IgD-negative memory B cell (primary cell): ENCODE measurements around the gene HPSE2. TPM values are rescaled to one million over a fixed set of nuclear protein-coding genes. Genes with fewer than 3 reads are reported as not detected.

Source experiments
- H3K27ac Mint-ChIP-seq, 3 donors: one replicate each; pipeline ENCODE4 v1.8.0; 2020 to 2022; ENCODE audit warnings: mild to moderate bottlenecking in 3 of 3, mixed read lengths in 3 of 3, moderate library complexity in 1 of 3
- H3K27me3 Mint-ChIP-seq: one replicate; pipeline ENCODE4 v1.8.0; 2021; ENCODE audit warnings: mixed read lengths
- H3K36me3 Mint-ChIP-seq: one replicate; pipeline ENCODE4 v1.8.0; 2020; ENCODE audit warnings: mild to moderate bottlenecking, mixed read lengths
- H3K4me1 Mint-ChIP-seq, 3 donors: one replicate each; pipeline ENCODE4 v1.8.0; 2020 to 2022; ENCODE audit warnings: mixed read lengths in 3 of 3, mild to moderate bottlenecking in 1 of 3
- H3K4me3 Mint-ChIP-seq, 4 donors: one replicate each; pipeline ENCODE4 v1.8.0; 2020 to 2022; ENCODE audit warnings: mild to moderate bottlenecking in 4 of 4, mixed read lengths in 4 of 4, moderate library complexity in 3 of 4
- H3K9me3 Mint-ChIP-seq, 3 donors: one replicate each; pipeline ENCODE4 v1.8.0; 2020 to 2021; ENCODE audit warnings: mixed read lengths in 3 of 3, mild to moderate bottlenecking in 1 of 3
- polyA plus RNA-seq: library from polyadenylated mRNA; unstranded; fragments of 300-500 nt; fragmentation: Illumina TruSeq; gene quantifications from one replicate; pipeline ENCODE4 v1.2.3, GENCODE V29; 2021

Gene HPSE2
- polyA plus RNA-seq, 1 donor from 2014 or later = not detected

DNA sequence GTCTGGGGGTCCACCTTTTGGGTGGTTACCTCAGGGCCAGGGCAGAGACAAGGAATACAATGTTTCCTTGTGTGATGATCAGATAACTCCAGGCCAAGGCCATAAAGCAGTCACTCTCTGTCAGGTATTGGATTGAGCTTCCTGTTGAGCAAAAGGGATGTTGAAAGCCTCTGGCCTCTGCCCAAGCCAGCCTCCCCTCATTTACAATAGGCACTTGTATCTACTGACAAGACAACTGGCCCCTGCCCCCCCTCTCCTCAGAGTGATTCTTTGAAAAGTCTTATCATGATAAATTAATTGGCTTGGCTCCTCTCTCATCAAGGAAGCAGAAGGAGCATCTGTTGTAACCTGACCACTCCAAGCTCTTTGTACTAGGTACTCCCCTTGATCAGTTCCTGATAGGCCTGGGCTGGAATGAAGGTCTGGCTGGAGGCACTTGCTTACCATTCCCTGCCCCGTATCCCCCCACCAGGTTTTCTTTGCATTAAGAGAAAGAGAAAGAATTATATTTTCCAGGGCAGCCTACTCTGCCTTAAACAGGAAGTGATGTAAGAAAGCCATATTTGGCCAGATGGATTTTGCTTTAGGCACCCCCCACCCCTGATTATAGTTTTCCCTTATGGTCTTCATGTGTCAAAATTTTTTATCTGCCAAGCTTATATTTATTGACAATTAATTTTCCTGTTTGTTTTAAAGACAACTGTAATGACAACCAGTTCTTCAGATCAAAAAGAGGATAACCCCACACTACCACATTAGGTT is 746.8 kb downstream of the HPSE2 start:
- H3K4me1 Mint-ChIP-seq = peaks cover 0 to 2% (median 1%) of the 10 kb centered on the region in 3 donors
- peaks cover 2% of the 10 kb centered on the region for H3K36me3 Mint-ChIP-seq
- H3K4me3 Mint-ChIP-seq = no peak overlapping the region
- H3K27ac Mint-ChIP-seq = no peak overlapping the region
- H3K9me3 Mint-ChIP-seq = peaks cover 2 to 9% (median 4%) of the 10 kb centered on the region in 3 donors
- H3K27me3 Mint-ChIP-seq = peaks cover 6% of the 10 kb centered on the region

DNA sequence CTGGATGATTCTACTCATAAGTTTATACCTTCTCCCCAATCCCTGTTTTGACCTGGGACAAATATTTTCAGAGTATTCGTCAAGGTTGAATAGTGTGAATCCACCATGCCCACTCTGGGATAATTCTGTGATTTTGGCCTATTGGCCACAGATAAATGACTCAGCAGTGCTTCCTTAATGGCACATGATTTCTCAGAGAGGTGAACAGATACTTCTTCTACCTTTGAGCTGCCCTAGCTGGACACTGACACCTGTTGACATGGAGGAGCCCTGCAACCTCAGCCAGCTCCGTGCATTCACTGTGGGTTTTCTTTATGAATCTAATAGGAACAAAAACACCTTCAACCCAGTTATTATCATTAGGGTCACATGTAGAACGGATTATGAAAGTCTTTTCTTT is 748.0 kb downstream of the HPSE2 start:
- H3K4me3 Mint-ChIP-seq = no peak overlapping the region
- peaks cover under 1 to 4% (median 2%) of the 10 kb centered on the region in 3 donors for H3K9me3 Mint-ChIP-seq
- no peak overlapping the region for H3K27ac Mint-ChIP-seq
- peaks cover 4% of the 10 kb centered on the region for H3K27me3 Mint-ChIP-seq
- no peaks in the 10 kb centered on the region for H3K4me1 Mint-ChIP-seq
- peaks cover 2% of the 10 kb centered on the region for H3K36me3 Mint-ChIP-seq

DNA sequence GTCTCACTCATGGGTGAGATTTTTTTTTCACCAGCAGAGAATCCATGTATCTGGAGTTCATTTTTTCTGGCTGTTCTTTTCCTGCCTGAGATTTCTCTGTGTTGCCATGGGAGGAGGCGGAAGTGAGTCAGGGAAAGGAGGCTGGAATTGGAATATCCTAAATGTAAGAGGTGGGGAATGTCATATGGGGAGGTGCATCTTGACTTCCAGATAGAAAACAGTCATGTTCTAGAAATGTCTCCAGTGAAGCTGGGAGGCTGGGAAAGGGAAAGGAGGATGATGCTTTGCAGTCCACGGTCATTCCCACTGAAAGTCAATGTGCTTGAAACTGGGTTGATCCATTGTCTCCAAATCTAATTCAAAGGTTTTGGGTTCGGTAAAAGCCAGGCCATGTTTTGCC is 749.2 kb downstream of the HPSE2 start:
- Mint-ChIP-seq H3K4me1 (peaks cover 0 to 4% (median 0%) of the 10 kb centered on the region in 3 donors), H3K9me3 (peaks cover 0 to 4% (median 2%) of the 10 kb centered on the region in 3 donors), H3K27me3 (peaks cover 4% of the 10 kb centered on the region), H3K27ac (no peak overlapping the region), H3K36me3 (peaks cover 2% of the 10 kb centered on the region), H3K4me3 (no peak overlapping the region)

DNA sequence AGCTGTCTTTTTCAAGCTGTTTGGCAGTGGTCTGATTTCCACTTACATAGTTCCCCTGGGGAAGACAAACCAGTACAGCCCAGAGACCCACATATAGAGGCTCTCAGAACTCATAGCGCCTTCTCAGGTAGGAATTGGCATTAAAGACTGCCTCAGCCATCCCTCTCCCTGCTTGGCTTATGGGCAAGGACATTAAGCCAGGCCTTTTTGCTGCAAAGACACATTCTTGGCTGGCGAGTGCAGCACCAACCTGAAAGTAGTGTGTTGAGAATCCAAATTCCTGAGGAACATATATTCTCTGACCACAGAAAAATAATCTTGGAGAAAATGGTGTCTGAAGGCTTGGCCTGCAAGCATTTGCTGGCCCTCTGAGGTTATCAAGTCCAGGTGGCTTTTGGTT is 749.7 kb downstream of the HPSE2 start:
- Mint-ChIP-seq H3K4me1 (peaks cover 0 to 4% (median 0%) of the 10 kb centered on the region in 3 donors), H3K9me3 (peaks cover 0 to 4% (median 2%) of the 10 kb centered on the region in 3 donors)

DNA sequence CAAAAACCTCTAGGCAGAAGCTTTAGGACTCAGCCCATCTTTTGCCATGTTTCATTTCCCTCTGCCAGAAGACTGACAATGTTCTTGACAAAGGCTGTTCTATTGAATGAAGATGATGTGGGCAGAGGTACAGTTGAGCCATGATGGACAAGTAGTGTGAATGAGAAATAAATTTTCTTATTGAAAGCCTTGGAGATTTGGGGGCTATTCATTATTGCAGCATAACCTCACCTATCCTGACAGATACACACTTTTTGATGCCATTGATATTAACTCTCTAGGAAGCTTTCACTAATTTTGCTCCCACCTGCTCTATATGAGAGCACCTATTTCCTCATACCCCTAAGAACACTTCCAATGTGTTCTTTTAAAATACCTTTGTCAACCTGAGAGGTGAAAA is 752.0 kb downstream of the HPSE2 start:
- no peak overlapping the region for H3K27ac Mint-ChIP-seq
- no peak overlapping the region for H3K4me3 Mint-ChIP-seq
- H3K9me3 Mint-ChIP-seq = peaks cover 0 to 4% (median 2%) of the 10 kb centered on the region in 3 donors
- H3K4me1 Mint-ChIP-seq = peaks cover 0 to 4% (median 1%) of the 10 kb centered on the region in 3 donors
- H3K36me3 Mint-ChIP-seq = peaks cover 4% of the 10 kb centered on the region
- H3K27me3 Mint-ChIP-seq = peaks cover 4% of the 10 kb centered on the region

More for the DNA sequence above, 749.7 kb downstream of the HPSE2 start:
- H3K27me3 Mint-ChIP-seq = peaks cover 4% of the 10 kb centered on the region
- no peak overlapping the region for H3K27ac Mint-ChIP-seq
- H3K36me3 Mint-ChIP-seq = peaks cover 2% of the 10 kb centered on the region
- H3K4me3 Mint-ChIP-seq = no peak overlapping the region

DNA sequence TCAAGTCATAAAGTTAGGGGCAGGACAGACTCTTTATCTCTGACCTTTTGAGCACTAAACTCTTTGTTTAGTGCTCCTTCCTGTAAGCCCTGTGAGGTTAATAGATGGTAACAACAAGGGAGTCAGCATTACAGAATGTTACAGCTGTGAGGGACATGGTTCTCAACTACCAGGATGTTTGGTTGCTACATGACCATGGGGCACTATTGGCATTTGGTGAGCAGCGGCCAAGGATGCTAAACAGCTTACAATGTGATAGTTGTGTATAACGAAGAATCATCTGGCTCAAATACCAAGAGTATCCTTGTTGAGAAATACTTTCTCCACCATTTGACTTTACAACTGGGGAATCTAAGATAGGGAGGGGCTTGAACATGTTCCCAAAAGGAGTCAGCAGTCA is 753.6 kb downstream of the HPSE2 start:
- H3K4me3 Mint-ChIP-seq = peak overlapping the region in 1 of 4 donors; percentile 9
- H3K9me3 Mint-ChIP-seq = peaks cover 0 to 4% (median 2%) of the 10 kb centered on the region in 3 donors
- H3K4me1 Mint-ChIP-seq = peaks cover 0 to 4% (median 1%) of the 10 kb centered on the region in 3 donors
- H3K36me3 Mint-ChIP-seq = peaks cover 4% of the 10 kb centered on the region
- H3K27ac Mint-ChIP-seq = no peak overlapping the region
- H3K27me3 Mint-ChIP-seq = peaks cover 4% of the 10 kb centered on the region

DNA sequence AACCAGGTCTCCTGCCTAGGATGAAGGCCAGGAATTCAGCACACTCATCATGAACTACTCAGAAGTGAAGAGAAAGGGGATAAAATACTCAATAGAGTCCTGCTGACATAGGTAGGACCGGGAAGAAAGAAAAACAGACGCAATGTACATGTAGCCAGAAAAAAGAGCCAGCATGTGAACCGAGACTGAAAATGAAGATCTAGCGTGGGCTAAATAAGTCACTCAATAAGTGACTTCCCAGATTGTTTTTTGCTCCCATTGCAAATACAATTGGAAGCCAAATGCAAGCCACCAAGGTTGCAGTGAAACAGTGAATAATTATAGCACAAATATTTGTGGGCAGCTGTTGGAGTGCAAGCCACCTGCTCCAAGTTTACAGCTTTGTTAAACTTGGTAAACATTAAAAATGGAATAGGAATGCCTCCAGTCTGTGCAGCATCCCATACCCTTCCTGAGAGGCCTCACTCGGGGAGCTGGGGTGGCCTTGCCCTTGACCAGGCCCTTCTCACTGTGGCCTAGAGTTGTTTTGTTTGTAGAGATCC is 754.2 kb downstream of the HPSE2 start:
- Mint-ChIP-seq H3K27me3 (peaks cover 4% of the 10 kb centered on the region), H3K4me1 (peaks cover 0 to 4% (median 1%) of the 10 kb centered on the region in 3 donors), H3K36me3 (peaks cover 4% of the 10 kb centered on the region), H3K27ac (no peak overlapping the region), H3K4me3 (no peak overlapping the region), H3K9me3 (peaks cover 0 to 4% (median 2%) of the 10 kb centered on the region in 3 donors)

DNA sequence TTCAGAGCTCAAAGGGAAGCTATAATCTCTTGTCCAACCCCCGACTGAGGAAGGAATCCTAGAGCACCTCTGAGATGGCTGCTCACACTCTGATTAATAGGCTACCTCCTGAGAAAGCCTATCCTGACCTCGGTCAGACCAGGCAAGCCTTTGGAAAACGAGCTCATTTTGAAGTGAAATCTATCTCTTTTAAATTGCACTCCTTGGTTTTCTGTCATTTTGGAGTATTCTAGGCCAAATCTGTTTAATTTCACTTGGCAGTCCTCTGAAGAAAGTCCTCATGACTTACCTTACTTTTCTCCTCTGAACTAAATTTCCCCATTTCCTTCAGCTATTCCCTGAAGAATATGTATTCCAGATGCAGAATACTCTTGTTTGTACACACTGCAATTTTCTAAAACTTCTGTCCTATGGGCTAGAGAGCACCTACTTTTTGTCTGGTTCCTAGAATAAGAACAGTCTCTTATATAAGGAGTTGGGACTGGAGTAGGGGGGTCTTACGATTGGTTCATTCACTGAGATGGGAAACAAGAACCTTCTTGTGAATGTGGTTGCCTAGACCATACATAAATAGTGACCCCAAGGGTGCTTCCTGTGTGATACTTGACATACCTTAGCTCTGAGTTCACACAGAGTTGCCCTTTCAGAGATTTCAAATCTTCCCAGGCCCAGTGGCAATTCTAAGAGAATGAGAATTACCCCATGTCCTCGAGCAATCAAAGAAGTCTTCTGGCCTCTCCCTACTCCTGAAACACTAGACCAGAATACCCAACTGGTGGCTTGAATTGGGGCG is 757.0 kb downstream of the HPSE2 start:
- peaks cover 9 to 13% (median 10%) of the 10 kb centered on the region in 3 donors for H3K4me1 Mint-ChIP-seq
- no peak overlapping the region for H3K4me3 Mint-ChIP-seq
- no peak overlapping the region for H3K27ac Mint-ChIP-seq
- peaks cover 0 to 3% (median 0%) of the 10 kb centered on the region in 3 donors for H3K9me3 Mint-ChIP-seq
- H3K27me3 Mint-ChIP-seq = no peaks in the 10 kb centered on the region
- peaks cover 5% of the 10 kb centered on the region for H3K36me3 Mint-ChIP-seq

DNA sequence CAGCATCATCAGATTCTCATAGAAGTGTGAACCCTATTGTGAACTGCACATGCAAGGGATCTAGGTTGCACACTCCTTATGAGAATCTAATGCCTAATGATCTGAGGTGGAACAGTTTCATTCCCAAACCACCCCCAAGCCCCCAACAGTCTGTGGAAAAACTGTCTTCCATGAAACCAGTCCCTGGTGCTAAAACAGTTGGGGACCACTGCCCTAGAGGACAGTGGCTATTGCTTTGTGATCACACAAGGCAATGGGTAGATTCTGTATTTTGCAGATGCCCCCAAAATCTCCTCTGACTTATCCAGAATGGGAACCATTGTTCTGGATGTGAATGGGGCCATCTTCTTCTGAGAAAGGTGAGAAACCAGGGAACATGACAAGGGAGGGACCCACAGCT is 757.8 kb downstream of the HPSE2 start:
- Mint-ChIP-seq H3K27me3 (no peaks in the 10 kb centered on the region), H3K9me3 (no peaks in the 10 kb centered on the region), H3K4me3 (no peak overlapping the region), H3K27ac (no peak overlapping the region), H3K36me3 (peaks cover 5% of the 10 kb centered on the region), H3K4me1 (peaks cover 9 to 13% (median 10%) of the 10 kb centered on the region in 3 donors)

DNA sequence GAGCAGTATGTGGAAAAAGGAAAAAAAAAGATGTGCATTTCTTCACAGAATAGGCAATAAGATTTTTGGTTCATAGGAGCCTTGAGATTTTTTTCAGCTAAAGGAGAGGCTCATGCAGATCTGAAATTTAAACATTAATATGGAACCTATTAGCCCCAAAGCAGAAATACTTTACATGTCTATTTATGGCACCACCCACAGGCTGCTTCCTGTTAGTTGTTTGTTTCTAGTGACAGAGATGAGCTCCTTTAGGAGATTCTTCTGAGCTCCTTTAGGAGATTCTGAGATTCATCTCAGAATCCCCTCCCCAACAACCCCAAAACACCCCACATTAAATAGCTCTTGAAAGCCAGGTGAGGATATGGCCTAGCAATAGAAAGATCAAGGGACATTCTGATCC is 761.0 kb downstream of the HPSE2 start:
- H3K9me3 Mint-ChIP-seq = no peaks in the 10 kb centered on the region
- H3K27me3 Mint-ChIP-seq = no peaks in the 10 kb centered on the region
- no peak overlapping the region for H3K27ac Mint-ChIP-seq
- H3K4me1 Mint-ChIP-seq = peaks cover 9 to 13% (median 10%) of the 10 kb centered on the region in 3 donors
- H3K4me3 Mint-ChIP-seq = peak overlapping the region in 3 of 4 donors; percentile 3 to 89 (median 52)
- peaks cover 5% of the 10 kb centered on the region for H3K36me3 Mint-ChIP-seq

DNA sequence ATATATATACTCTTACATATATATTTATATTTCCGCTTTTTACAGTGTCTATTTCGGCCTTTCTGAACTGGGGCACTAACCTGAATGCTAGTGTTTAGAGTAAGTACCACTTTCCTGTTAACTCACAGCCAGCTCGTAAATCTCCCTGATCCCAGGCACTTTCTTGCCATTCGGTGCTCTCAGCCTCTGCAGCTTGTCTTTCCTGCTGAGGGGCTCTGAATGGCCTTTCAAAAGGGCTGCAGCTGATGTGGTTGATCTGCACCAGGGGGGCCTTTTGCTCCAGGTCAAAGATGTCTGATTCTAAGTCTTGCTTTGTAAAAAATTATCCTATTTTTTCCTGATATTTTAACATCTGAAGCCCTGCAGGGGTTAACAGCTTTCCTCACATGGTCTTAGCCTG is 763.5 kb downstream of the HPSE2 start:
- H3K9me3 Mint-ChIP-seq = no peaks in the 10 kb centered on the region
- H3K4me3 Mint-ChIP-seq = no peak overlapping the region
- H3K27me3 Mint-ChIP-seq = no peaks in the 10 kb centered on the region
- peaks cover 3% of the 10 kb centered on the region for H3K36me3 Mint-ChIP-seq
- H3K27ac Mint-ChIP-seq = no peak overlapping the region
- peaks cover 10 to 17% (median 17%) of the 10 kb centered on the region in 3 donors for H3K4me1 Mint-ChIP-seq

DNA sequence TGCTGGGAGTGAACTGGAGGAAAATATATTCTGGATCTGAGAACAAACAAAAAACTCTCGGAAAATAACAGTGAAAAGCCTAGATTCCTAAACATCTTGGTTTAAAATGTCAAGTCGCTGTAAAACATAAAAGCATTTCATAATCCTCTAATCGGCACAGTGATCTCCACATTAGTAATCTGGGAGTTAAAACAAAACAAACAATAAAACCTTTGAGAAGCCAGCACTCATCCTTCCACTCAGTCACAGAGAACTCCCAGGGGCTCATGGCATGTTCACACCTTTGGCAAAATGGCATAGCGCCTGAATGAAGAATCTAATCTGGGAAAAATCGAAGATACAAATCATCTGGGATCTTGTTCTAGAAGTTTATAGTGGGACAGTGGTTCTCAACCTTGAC is 764.8 kb downstream of the HPSE2 start:
- Mint-ChIP-seq H3K27ac (peak overlapping the region in 1 of 3 donors; percentile 73), H3K27me3 (no peaks in the 10 kb centered on the region), H3K9me3 (no peaks in the 10 kb centered on the region), H3K4me1 (peaks cover 10 to 17% (median 17%) of the 10 kb centered on the region in 3 donors), H3K4me3 (peak overlapping the region in 1 of 4 donors; percentile 84), H3K36me3 (peaks cover 3% of the 10 kb centered on the region)

DNA sequence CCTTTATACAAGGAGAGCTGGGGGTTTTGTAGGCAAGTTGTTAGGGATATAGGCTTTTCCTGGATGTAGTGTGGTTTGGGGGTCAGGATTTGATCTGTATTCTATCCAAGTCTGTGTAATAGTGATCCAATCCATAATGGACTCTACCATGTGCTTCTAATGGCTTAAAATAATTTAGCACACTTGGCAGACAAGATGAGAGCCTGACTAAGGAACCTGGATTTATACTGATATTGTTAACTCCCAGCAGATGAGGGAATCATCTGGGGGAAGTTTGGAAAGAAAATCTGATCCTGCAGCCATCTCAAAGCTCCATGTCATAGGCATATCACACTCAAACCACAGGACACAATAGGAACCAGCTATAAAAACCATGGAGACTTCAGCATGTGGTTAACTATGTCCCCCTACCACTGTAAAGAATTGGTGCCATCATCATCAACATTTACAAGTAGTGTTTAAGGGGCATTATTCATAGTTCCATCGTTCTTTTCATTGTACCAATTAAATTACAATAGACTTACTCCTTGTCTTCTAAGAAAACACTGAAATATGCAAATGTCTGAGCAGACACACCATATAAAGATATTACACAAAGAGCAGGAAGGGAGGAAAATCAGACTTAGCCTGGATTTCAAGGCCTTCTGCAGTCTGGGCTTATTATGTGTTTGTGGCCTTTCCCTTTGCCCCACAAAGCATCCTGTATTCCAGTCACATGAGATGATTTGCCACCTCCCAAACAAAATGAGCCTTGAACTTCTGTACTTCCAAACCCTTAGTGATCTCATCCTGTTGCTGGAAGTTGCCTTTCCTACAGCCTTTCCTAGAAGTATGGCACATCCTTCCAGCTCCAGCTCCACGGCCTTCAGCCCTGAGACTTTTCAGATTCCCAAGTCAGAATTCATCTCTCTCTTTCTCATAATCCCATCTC is 766.4 kb downstream of the HPSE2 start:
- Mint-ChIP-seq H3K27ac (peak overlapping the region in 1 of 3 donors; percentile 29), H3K27me3 (no peaks in the 10 kb centered on the region), H3K4me1 (peaks cover 4 to 11% (median 11%) of the 10 kb centered on the region in 3 donors), H3K36me3 (no peaks in the 10 kb centered on the region), H3K9me3 (no peaks in the 10 kb centered on the region), H3K4me3 (peak overlapping the region; percentile 43 to 100 (median 81))
